OCI-LY7 (cell line): ENCODE results near the gene STXBP6. TPM values are rescaled to one million over a fixed set of nuclear protein-coding genes. Genes with fewer than 3 reads are reported as not detected.

ENCODE experiments used
- BruUV-seq: library from RNA; stranded (reverse); fragments of 400-500 nt; replicated peaks from 2 replicates; lab custom pipeline; 2021; lab: Mats Ljungman, UMichigan
- CTCF ChIA-PET: fragments of 300-600 bp; sonication (Branson Sonifier 250); formaldehyde crosslinking; loops from one replicate; lab custom pipeline; 2022; ENCODE audit warnings: antibody characterized with exemption; ENCODE audit not compliant: unreplicated experiment; lab: Charles Lee
- POLR2A ChIA-PET: fragments of 300-600 bp; sonication (Branson Sonifier 250); formaldehyde crosslinking; loops from one replicate; lab custom pipeline; 2022; ENCODE audit warnings: antibody characterized with exemption; lab: Charles Lee
- DNase-seq: peaks from one replicate; pipeline ENCODE4 v3.0.0-alpha.2; 2015; ENCODE audit warnings: low spot score
- H2AFZ ChIP-seq: fragments of 200-600 bp; sonication (generic), shearing (Covaris generic); 2 replicates; pipeline ENCODE4 v1.6.1; 2014; ENCODE audit warnings: mild to moderate bottlenecking, antibody characterized with exemption, low read length, moderate library complexity
- H3K27ac ChIP-seq: fragments of 200-600 bp; sonication (generic); 2 replicates; pipeline ENCODE4 v1.5.1; 2014; ENCODE audit warnings: mixed run types, low read depth, mild to moderate bottlenecking, moderate library complexity, low read length, inconsistent platforms; ENCODE audit not compliant: poor library complexity, severe bottlenecking
- H3K36me3 ChIP-seq: fragments of 200-600 bp; sonication (generic); 2 replicates; pipeline ENCODE4 v1.6.1; 2014; ENCODE audit warnings: mild to moderate bottlenecking, antibody characterized with exemption, low read length, moderate library complexity, mixed read lengths; ENCODE audit not compliant: insufficient read depth
- H3K4me1 ChIP-seq: fragments of 200-600 bp; sonication (generic); 2 replicates; pipeline ENCODE4 v1.5.1; 2014; ENCODE audit warnings: mild to moderate bottlenecking, low read length; ENCODE audit not compliant: insufficient read depth, poor library complexity, severe bottlenecking
- H3K4me2 ChIP-seq: fragments of 200-600 bp; sonication (generic); 2 replicates; pipeline ENCODE4 v1.6.1; 2014; ENCODE audit warnings: mild to moderate bottlenecking, low read length
- H3K4me3 ChIP-seq: fragments of 200-600 bp; sonication (generic); 2 replicates; pipeline ENCODE4 v1.5.1; 2014; ENCODE audit warnings: mild to moderate bottlenecking, low read depth, low read length; ENCODE audit not compliant: poor library complexity, severe bottlenecking
- H3K79me2 ChIP-seq: fragments of 200-600 bp; sonication (generic); 2 replicates; pipeline ENCODE4 v1.6.1; 2016; ENCODE audit warnings: low read depth, mild to moderate bottlenecking, low read length, moderate library complexity, mixed read lengths; ENCODE audit not compliant: insufficient read depth
- H3K9me2 ChIP-seq: fragments of 200-600 bp; sonication (generic); 2 replicates; pipeline ENCODE4 v1.6.1; 2016; ENCODE audit warnings: mild to moderate bottlenecking, low read length, mixed read lengths; ENCODE audit not compliant: insufficient read depth
- H3K9me3 ChIP-seq: fragments of 200-600 bp; sonication (generic); 2 replicates; pipeline ENCODE4 v1.6.1; 2014; ENCODE audit warnings: mild to moderate bottlenecking, mixed run types, low read length, mixed read lengths
- H4K20me1 ChIP-seq: fragments of 200-600 bp; sonication (generic); 2 replicates; pipeline ENCODE4 v1.6.1; 2014; ENCODE audit warnings: mild to moderate bottlenecking, antibody characterized with exemption, low read length, moderate library complexity, mixed read lengths; ENCODE audit not compliant: insufficient read depth
- EZH2phosphoT487 ChIP-seq: fragments of 200-600 bp; sonication (generic); IDR thresholded peaks from 2 replicates; pipeline ENCODE4 v1.6.1; 2018; ENCODE audit warnings: low read depth, borderline replicate concordance, mild to moderate bottlenecking, mixed run types, antibody characterized with exemption, low read length, moderate library complexity, mixed read lengths
- intact Hi-C: fragments of 100-400 bp; cut with micrococcal nuclease; formaldehyde crosslinking; loops from one replicate; pipeline ENCODE4 v1.10.0; 2022; ENCODE audit not compliant: unreplicated experiment
- total RNA-seq, 2 experiments: library from RNA; depleted of rRNA in 1 of 2; stranded (reverse); fragments of >200 nt in 1 of 2; shearing (Covaris generic) in 1 of 2; gene quantifications; 2 replicates each; pipeline ENCODE4 v1.2.3, GENCODE V29; 2014 to 2022
- TF ChIP-seq, protein P1 (sequence below): fragments of 200-600 bp; sonication (generic); conservative IDR thresholded peaks from 2 replicates; pipeline ENCODE4 v1.5.1; 2014; ENCODE audit warnings: mild to moderate bottlenecking, antibody characterized with exemption, low read length, moderate library complexity, mixed read lengths

The STXBP6 gene
- total RNA-seq, 2 experiments from 2014 or later, result 0.48 TPM; not detected in 1

DNA sequence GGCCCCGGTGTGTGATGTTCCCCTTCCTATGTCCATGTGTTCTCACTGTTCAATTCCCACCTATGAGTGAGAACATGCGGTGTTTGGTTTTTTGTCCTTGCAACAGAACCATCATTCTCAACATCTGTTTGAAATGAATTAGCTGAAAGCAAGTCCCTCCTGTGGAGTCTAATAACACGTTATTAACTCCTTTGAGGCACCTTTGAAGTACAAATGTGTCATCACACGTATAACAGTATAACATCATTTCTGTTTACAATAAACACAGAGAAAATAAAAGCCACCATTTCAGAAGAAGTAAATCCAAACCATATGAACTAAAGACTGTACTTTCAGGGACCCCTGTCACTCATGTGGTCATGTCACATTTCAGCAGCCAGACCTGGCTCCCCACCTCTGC is 198.5 kb downstream of the STXBP6 start:
- no peaks in the 10 kb centered on the region for H4K20me1 ChIP-seq
- BruUV-seq, result no TSS peak
- CTCF ChIA-PET, result no interaction called here
- intact Hi-C loops, result no loop called here
- no peaks in the 10 kb centered on the region for H3K9me2 ChIP-seq
- no peak overlapping the region for H2AFZ ChIP-seq
- no peaks in the 10 kb centered on the region for H3K79me2 ChIP-seq
- no peak for TF ChIP-seq EZH2phosphoT487
- TF ChIP-seq, protein P1, sequence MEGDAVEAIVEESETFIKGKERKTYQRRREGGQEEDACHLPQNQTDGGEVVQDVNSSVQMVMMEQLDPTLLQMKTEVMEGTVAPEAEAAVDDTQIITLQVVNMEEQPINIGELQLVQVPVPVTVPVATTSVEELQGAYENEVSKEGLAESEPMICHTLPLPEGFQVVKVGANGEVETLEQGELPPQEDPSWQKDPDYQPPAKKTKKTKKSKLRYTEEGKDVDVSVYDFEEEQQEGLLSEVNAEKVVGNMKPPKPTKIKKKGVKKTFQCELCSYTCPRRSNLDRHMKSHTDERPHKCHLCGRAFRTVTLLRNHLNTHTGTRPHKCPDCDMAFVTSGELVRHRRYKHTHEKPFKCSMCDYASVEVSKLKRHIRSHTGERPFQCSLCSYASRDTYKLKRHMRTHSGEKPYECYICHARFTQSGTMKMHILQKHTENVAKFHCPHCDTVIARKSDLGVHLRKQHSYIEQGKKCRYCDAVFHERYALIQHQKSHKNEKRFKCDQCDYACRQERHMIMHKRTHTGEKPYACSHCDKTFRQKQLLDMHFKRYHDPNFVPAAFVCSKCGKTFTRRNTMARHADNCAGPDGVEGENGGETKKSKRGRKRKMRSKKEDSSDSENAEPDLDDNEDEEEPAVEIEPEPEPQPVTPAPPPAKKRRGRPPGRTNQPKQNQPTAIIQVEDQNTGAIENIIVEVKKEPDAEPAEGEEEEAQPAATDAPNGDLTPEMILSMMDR, result no peak
- POLR2A ChIA-PET, result no interaction called here
- no peak overlapping the region for H3K4me2 ChIP-seq
- no peak overlapping the region for H3K4me3 ChIP-seq
- no peaks in the 10 kb centered on the region for H3K4me1 ChIP-seq
- H3K9me3 ChIP-seq, result no peaks in the 10 kb centered on the region
- H3K27ac ChIP-seq, result no peak overlapping the region
- no peak for DNase-seq
- no peaks in the 10 kb centered on the region for H3K36me3 ChIP-seq

DNA sequence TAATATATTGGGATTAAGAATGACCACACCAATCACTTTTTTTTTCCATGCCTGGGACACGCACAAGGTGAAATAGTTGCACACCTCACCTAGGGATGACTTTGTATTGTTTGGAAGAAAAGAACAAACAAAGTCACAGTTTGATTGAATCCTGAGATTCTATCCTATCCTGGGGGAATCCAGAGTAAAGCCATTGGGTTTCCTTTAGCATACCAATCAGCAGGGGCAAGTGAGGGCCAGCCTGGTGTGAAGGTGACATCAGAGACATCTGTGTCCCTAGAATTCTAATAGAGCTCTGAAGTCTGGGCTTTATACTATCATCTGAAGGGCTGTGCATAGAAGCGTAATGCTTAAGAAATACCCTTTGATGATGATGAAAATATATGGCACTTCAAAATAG is 199.9 kb downstream of the STXBP6 start:
- DNase-seq, result no peak
- Histone ChIP-seq H3K9me3 (no peaks in the 10 kb centered on the region), H2AFZ (no peak overlapping the region), H3K4me1 (no peaks in the 10 kb centered on the region), H4K20me1 (no peaks in the 10 kb centered on the region), H3K36me3 (no peaks in the 10 kb centered on the region), H3K9me2 (no peaks in the 10 kb centered on the region), H3K4me2 (no peak overlapping the region), H3K4me3 (no peak overlapping the region), H3K27ac (no peak overlapping the region), H3K79me2 (no peaks in the 10 kb centered on the region)
- TF ChIP-seq, protein P1, result no peak
- TF ChIP-seq EZH2phosphoT487, result no peak
- intact Hi-C loops, result no loop called here
- BruUV-seq, result no TSS peak
- ChIA-PET POLR2A (no interaction called here), CTCF (no interaction called here)

DNA sequence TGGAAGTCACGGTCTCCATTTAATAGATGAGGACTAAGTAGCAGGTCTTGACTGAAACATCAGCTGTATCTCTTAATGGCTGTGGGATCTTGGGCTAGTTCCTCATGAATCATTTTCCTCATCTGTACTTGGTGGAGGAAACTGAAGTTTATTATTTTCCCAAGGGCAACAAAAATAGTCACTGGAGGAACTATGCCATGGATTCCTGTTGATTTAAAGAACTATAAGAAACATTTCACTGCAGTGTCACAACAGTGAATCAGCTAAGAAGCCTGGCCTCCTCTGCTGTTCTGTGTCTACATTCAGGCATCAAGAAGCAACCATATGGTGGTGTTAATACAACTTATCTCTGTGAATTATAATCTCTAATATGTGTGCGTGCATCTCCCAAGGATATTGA is 200.5 kb downstream of the STXBP6 start:
- Histone ChIP-seq H3K36me3 (no peaks in the 10 kb centered on the region), H2AFZ (no peak overlapping the region), H3K9me3 (no peaks in the 10 kb centered on the region), H3K27ac (no peak overlapping the region), H4K20me1 (no peaks in the 10 kb centered on the region), H3K4me1 (no peaks in the 10 kb centered on the region), H3K79me2 (no peaks in the 10 kb centered on the region), H3K4me3 (no peak overlapping the region), H3K9me2 (no peaks in the 10 kb centered on the region), H3K4me2 (no peak overlapping the region)
- ChIA-PET CTCF (no interaction called here), POLR2A (no interaction called here)
- BruUV-seq, result no TSS peak
- intact Hi-C loops, result no loop called here
- TF ChIP-seq, protein P1, result no peak
- no peak for TF ChIP-seq EZH2phosphoT487
- no peak for DNase-seq
